PC-9 (cell line): ENCODE data around the gene ACP3.
A peak's percentile ranks its signal among the peaks of the same experiment; 100 is the strongest.

ENCODE experiments used
- CTCF ChIP-seq: fragments of 200-600 bp; sonication (generic); conservative IDR thresholded peaks from 2 replicates; pipeline ENCODE4 v1.6.1; 2017; ENCODE audit warnings: mixed run types, antibody characterized with exemption, mild to moderate bottlenecking, moderate library complexity
- EZH2 ChIP-seq: fragments of 200-600 bp; sonication (generic); IDR thresholded peaks from 2 replicates; pipeline ENCODE4 v1.8.0; 2017; ENCODE audit warnings: antibody characterized with exemption, low read depth

GRCh38 chr3:132268956-132269355 lies 48.3 kb upstream of the ACP3 start:
- peak; percentile 51 for TF ChIP-seq CTCF
- no peak for TF ChIP-seq EZH2
